GM12878 (cell line): ENCODE results near the gene CDKN1C. TPM values are rescaled to one million over a fixed set of nuclear protein-coding genes. Genes with fewer than 3 reads are reported as not detected.

ENCODE experiments used
- ATAC-seq: fragments of 200-7000 bp; cut with Tn5 transposase; 3 replicates; pipeline ENCODE4 v1.9.1; 2020; ENCODE audit warnings: mild to moderate bottlenecking, moderate library complexity
- BruUV-seq: library from RNA; stranded (reverse); fragments of 400-500 nt; replicated peaks from 2 replicates; lab custom pipeline; 2021; lab: Mats Ljungman, UMichigan
- CTCF ChIA-PET: fragments of 300-600 bp; sonication (Branson Sonifier 250); formaldehyde crosslinking; extraction: SDS; loops from one replicate; lab custom pipeline; 2021; ENCODE audit warnings: inconsistent platforms; lab: Yijun Ruan, JAX
- POLR2A ChIA-PET: fragments of 350-600 bp; formaldehyde crosslinking; extraction: SDS; loops from one replicate; lab custom pipeline; 2021; ENCODE audit warnings: inconsistent platforms; lab: Charles Lee
- RAD21 ChIA-PET: fragments of 300-600 bp; sonication (Branson Sonifier 250); formaldehyde crosslinking; loops from one replicate; lab custom pipeline; 2023; ENCODE audit warnings: antibody characterized with exemption; ENCODE audit not compliant: unreplicated experiment; lab: Charles Lee
- SMC1A ChIA-PET: fragments of 300-600 bp; sonication (Branson Sonifier 250); formaldehyde crosslinking; loops from one replicate; lab custom pipeline; 2023; ENCODE audit not compliant: unreplicated experiment, uncharacterized antibody; lab: Charles Lee
- DNase-seq: peaks from one replicate; pipeline ENCODE4 v3.0.0-alpha.2; 2011; ENCODE audit warnings: low read depth, low spot score
- FAIRE-seq: peaks from 3 replicates; lab custom pipeline; 2011; peaks lifted over from hg19 to GRCh38; lab: Jason Lieb, UNC
- H2AFZ ChIP-seq: 2 replicates; pipeline ENCODE4 v1.6.0; 2011; ENCODE audit warnings: low read depth, low read length, control low read depth; ENCODE audit not compliant: control insufficient read depth
- H3K27ac ChIP-seq: 2 replicates; pipeline ENCODE4 v1.5.1; 2011; ENCODE audit warnings: control low read depth; ENCODE audit not compliant: control insufficient read depth, insufficient read depth
- H3K27me3 ChIP-seq, 2 experiments: replicated peaks in 1 of 2; 2 replicates each; pipeline versions ENCODE4 v1.6.0 to v1.6.1; 2011; ENCODE audit warnings: low read length in 1 of 2; ENCODE audit not compliant: control insufficient read depth in 2 of 2, insufficient read depth in 2 of 2
- H3K36me3 ChIP-seq, 2 experiments: 2 replicates each; pipeline ENCODE4 v1.5.1; 2011; ENCODE audit warnings: low read length in 1 of 2; ENCODE audit not compliant: control insufficient read depth in 2 of 2, insufficient read depth in 2 of 2
- H3K4me1 ChIP-seq: 2 replicates; pipeline ENCODE4 v1.6.1; 2011; ENCODE audit warnings: mild to moderate bottlenecking, low read length, moderate library complexity, mixed read lengths; ENCODE audit not compliant: control insufficient read depth, insufficient read depth
- H3K4me2 ChIP-seq: 2 replicates; pipeline ENCODE4 v1.6.0; 2011; ENCODE audit warnings: control low read depth; ENCODE audit not compliant: control insufficient read depth, insufficient read depth
- H3K4me3 ChIP-seq: fragments of 200-600 bp; sonication (generic); 2 replicates; pipeline ENCODE4 v1.5.1; 2016
- H3K79me2 ChIP-seq: 2 replicates; pipeline ENCODE4 v1.6.0; 2011; ENCODE audit warnings: low read length; ENCODE audit not compliant: control insufficient read depth, insufficient read depth
- H3K9ac ChIP-seq: 2 replicates; pipeline ENCODE4 v1.8.0; 2011; ENCODE audit warnings: low read length, control low read depth, mixed read lengths; ENCODE audit not compliant: control insufficient read depth, insufficient read depth
- H3K9me3 ChIP-seq: replicated peaks from 3 replicates; pipeline ENCODE4 v1.5.1; 2011; ENCODE audit warnings: mild to moderate bottlenecking, low read length; ENCODE audit not compliant: control insufficient read depth, insufficient read depth
- H4K20me1 ChIP-seq: 2 replicates; pipeline ENCODE4 v1.6.0; 2011; ENCODE audit not compliant: control insufficient read depth, insufficient read depth
- BCL11A ChIP-seq: IDR thresholded peaks from 2 replicates; pipeline ENCODE4 v1.6.1; 2011; ENCODE audit warnings: low read depth, low read length
- FOXM1 ChIP-seq: IDR thresholded peaks from 2 replicates; pipeline ENCODE4 v1.6.1; 2012; ENCODE audit warnings: low read depth, mild to moderate bottlenecking, inconsistent platforms, low read length, moderate library complexity
- IKZF1 ChIP-seq: fragments of 450-650 bp; conservative IDR thresholded peaks from 2 replicates; pipeline ENCODE4 v1.6.1; 2017; ENCODE audit warnings: antibody characterized with exemption, mild to moderate bottlenecking
- LARP7 ChIP-seq: fragments of 450-650 bp; IDR thresholded peaks from 2 replicates; pipeline ENCODE4 v1.6.1; 2017; ENCODE audit warnings: mild to moderate bottlenecking
- MEF2A ChIP-seq: IDR thresholded peaks from 2 replicates; pipeline ENCODE4 v1.6.1; 2011; ENCODE audit warnings: low read depth, mild to moderate bottlenecking, low read length, moderate library complexity; ENCODE audit not compliant: insufficient read depth
- SIN3A ChIP-seq: IDR thresholded peaks from 2 replicates; pipeline ENCODE4 v1.6.1; 2012; ENCODE audit warnings: low read depth, low read length, improper control_type of control experiment
- WGBS: methylation state at CpG from one replicate; pipeline ENCODE4 v1.1.6; 2016; ENCODE audit warnings: low lambda C conversion rate; ENCODE audit not compliant: insufficient replicate concordance, insufficient coverage; ENCODE audit errors: missing lambda C conversion rate; 5-methylcytosine and 5-hydroxymethylcytosine counted together
- in situ Hi-C: fragments of 300-500 bp; cut with MboI; formaldehyde crosslinking; loops from 9 replicates; pipeline ENCODE4 v1.14.3; 2018; ENCODE audit warnings: mixed read lengths
- intact Hi-C: fragments of 100-400 bp; cut with micrococcal nuclease; formaldehyde crosslinking; loops from one replicate; pipeline ENCODE4 v1.14.2; 2022; ENCODE audit not compliant: unreplicated experiment
- polyA plus RNA-seq, 11 experiments: library from polyadenylated mRNA; depleted of rRNA in 4 of 11; unstranded in 6 of 11; stranded (reverse) in 5 of 11; fragments of >200 nt; fragmentation: Nextera tagmentation in 4 of 11; fragmentation: Illumina TruSeq in 1 of 11; extraction: Ambion mirVana in 4 of 11; extraction: Trizol in 1 of 11; gene quantifications; 1 replicate in 1 of 11; 2 replicates in 10 of 11; pipeline versions ENCODE4 v1.2.1 to v1.2.3, GENCODE V29; 2011 to 2016; ENCODE audit warnings: inconsistent platforms in 2 of 11, missing spikeins in 2 of 11, low read depth in 1 of 11
- total RNA-seq, 4 experiments: library from RNA; depleted of rRNA in 3 of 4; stranded (reverse); fragments of >200 nt in 3 of 4; fragmentation: Illumina TruSeq in 1 of 4; extraction: Trizol in 1 of 4; gene quantifications; 2 replicates each; pipeline versions ENCODE4 v1.2.1 to v1.2.3, GENCODE V29; 2013 to 2021
- TF ChIP-seq, protein P1 (sequence below): fragments of 450-650 bp; IDR thresholded peaks from 2 replicates; pipeline ENCODE4 v1.6.1; 2016; ENCODE audit warnings: mild to moderate bottlenecking, moderate library complexity, borderline replicate concordance

Gene CDKN1C
- total and polyA plus RNA-seq, 10 of the 15 experiments (the other 5 are each of a cell fraction or from before 2014, with no cell fraction given) = 0.05 to 0.21 (median 0.14) TPM; not detected in 7

DNA sequence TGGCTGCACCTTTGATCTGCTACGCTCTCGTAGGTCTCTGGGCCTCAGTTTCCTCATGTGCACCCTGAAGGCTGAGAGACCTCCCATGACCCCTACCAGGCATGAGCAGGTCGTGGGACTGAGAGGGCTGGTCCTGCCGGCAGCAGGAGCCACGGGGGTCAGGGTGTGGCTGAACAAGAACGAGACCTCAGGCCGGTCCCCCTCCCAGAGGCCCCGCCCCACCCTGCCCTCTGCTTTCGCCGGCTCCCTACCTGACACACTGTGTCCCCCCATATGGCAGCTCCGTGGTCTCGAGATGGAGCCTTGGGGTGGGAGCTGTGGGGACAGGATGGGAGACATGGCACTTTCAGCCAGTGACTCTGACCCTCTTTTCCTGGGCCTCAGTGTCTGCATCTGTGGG, 40.6 kb downstream of the CDKN1C start:
- ChIA-PET RAD21 (no interaction called here), POLR2A (no interaction called here), CTCF (no interaction called here), SMC1A (no interaction called here)
- Histone ChIP-seq H3K27me3 (no peaks in the 10 kb centered on the region), H3K4me3 (no peak overlapping the region), H3K36me3 (no peaks in the 10 kb centered on the region), H3K27ac (no peak overlapping the region), H3K9ac (no peak overlapping the region), H3K9me3 (no peaks in the 10 kb centered on the region), H3K4me1 (no peaks in the 10 kb centered on the region), H2AFZ (no peak overlapping the region), H3K79me2 (no peaks in the 10 kb centered on the region), H4K20me1 (no peaks in the 10 kb centered on the region), H3K4me2 (no peak overlapping the region)
- FAIRE-seq = no peak
- no peak for ATAC-seq
- in situ Hi-C loops (no loop called here), intact Hi-C loops (no loop called here)
- BruUV-seq = no TSS peak
- TF ChIP-seq IKZF1 (no peak), BCL11A (no peak), FOXM1 (no peak), SIN3A (no peak), LARP7 (no peak), MEF2A (no peak)
- TF ChIP-seq, protein P1, sequence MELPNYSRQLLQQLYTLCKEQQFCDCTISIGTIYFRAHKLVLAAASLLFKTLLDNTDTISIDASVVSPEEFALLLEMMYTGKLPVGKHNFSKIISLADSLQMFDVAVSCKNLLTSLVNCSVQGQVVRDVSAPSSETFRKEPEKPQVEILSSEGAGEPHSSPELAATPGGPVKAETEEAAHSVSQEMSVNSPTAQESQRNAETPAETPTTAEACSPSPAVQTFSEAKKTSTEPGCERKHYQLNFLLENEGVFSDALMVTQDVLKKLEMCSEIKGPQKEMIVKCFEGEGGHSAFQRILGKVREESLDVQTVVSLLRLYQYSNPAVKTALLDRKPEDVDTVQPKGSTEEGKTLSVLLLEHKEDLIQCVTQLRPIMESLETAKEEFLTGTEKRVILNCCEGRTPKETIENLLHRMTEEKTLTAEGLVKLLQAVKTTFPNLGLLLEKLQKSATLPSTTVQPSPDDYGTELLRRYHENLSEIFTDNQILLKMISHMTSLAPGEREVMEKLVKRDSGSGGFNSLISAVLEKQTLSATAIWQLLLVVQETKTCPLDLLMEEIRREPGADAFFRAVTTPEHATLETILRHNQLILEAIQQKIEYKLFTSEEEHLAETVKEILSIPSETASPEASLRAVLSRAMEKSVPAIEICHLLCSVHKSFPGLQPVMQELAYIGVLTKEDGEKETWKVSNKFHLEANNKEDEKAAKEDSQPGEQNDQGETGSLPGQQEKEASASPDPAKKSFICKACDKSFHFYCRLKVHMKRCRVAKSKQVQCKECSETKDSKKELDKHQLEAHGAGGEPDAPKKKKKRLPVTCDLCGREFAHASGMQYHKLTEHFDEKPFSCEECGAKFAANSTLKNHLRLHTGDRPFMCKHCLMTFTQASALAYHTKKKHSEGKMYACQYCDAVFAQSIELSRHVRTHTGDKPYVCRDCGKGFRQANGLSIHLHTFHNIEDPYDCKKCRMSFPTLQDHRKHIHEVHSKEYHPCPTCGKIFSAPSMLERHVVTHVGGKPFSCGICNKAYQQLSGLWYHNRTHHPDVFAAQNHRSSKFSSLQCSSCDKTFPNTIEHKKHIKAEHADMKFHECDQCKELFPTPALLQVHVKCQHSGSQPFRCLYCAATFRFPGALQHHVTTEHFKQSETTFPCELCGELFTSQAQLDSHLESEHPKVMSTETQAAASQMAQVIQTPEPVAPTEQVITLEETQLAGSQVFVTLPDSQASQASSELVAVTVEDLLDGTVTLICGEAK = no peak
- DNase-seq = no peak
- WGBS = 20% methylated on average over 7 of the region's 12 CpGs
